HG02798 (cell line): Measurements from ENCODE around the gene ANKRD44.
"Not testable (repeated sequence)": the region's sequence is repeated elsewhere in the genome, so short reads cannot be mapped to it uniquely, and the experiment has no call there.

Experiments
- ATAC-seq: cut with Tn5 transposase; IDR thresholded peaks from one replicate; pipeline ENCODE4 v1.9.1; 2021; ENCODE audit warnings: mild to moderate bottlenecking; ENCODE audit not compliant: unreplicated experiment, poor library complexity

ANKRD44 gene

GRCh38 chr2:197242719-197243118 is 67.9 kb downstream of the ANKRD44 start:
- no peak for ATAC-seq

DNA sequence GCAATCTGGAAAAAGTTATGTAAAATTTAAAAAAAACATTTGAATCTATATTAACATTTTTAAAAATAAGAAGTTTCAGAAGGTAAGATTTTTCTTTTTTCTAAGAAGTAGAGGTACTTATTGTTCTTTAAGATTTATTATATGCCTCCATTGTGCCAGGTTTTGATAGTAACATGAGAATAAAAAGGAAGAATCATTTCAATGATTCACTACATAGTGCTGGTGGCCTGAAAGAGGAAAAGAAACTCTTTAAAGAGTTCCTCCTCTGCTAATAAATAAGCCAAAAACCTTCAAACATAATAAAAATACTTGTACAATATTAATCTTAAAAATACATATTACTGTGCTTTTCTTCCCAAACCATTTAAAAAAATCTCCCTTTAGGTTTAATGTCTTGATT is 69.0 kb downstream of the ANKRD44 start:
- ATAC-seq: no peak

GRCh38 chr2:197241153-197241552 is 69.4 kb downstream of the ANKRD44 start:
- no peak for ATAC-seq

DNA sequence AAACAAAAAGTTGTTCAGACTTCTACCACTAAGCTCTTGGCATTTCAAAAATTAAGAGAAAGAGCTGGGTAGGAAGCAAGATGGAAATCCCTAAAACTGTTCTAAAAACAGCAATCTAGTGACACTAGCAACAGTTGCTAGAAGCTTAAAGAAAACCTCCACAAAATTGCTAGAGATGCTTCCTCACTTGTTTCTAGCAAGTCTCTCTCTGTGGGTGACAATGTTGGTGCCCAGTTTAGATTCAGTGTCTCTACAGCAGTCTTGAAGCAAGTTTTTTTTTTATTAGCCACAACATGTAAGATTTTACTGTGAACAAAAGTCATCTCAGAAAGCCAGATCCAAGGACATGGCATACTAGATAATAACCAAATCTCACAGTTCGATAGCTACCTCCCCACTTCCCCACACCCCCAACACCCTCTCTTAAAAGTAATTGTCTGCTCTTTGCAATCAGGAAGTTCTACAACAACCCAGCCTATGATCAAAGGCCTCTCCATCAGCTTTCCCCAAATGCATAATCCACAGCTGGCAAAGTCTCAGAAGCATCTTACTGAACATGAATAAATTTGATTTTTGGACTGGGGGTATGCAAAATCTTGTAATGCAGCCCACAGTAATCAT is 70.0 kb downstream of the ANKRD44 start:
- ATAC-seq: no peak

DNA sequence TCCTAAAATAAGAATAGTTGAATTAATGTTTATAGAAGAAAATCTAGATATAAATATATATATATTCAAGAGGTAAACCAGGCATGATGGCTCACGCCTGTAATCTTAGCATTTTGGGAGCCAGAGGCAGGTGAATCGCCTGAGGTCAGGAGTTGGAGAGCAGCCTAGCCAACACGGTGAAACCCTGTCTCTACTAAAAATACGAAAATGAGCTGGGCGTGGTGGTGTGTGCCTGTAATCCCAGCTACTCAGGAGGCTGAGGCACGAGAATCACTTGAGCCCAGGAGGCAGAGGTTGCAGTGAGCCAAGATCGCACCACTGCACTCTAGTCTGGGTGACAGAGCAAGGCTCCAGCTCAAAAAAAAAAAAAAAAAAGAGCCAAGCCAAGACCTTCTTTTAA is 70.6 kb downstream of the ANKRD44 start:
- ATAC-seq: not testable (repeated sequence)

- peak; percentile 81 for ATAC-seq
Observed at GRCh38 chr2:197239434-197239833, 71.1 kb downstream of the ANKRD44 start.

DNA sequence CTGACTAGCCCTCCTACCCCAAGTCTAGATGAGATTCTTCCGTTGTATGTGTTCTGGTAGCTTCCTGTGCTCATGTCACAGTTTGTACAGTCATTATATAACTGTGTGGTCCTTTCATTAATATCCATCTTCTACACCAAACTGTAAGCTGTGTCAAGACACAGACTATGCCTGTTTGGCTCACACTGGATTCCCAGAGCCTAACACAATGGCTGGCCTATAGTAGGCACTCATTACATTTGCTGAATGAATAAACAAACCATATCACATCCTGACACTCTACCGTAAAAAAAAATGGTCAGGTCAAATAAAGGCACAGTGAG is 72.6 kb downstream of the ANKRD44 start:
- ATAC-seq: no peak

- ATAC-seq: no peak
Observed at GRCh38 chr2:197237291-197238042, 73.1 kb downstream of the ANKRD44 start.

- no peak for ATAC-seq
Observed at GRCh38 chr2:197236816-197237215, 73.8 kb downstream of the ANKRD44 start.

DNA sequence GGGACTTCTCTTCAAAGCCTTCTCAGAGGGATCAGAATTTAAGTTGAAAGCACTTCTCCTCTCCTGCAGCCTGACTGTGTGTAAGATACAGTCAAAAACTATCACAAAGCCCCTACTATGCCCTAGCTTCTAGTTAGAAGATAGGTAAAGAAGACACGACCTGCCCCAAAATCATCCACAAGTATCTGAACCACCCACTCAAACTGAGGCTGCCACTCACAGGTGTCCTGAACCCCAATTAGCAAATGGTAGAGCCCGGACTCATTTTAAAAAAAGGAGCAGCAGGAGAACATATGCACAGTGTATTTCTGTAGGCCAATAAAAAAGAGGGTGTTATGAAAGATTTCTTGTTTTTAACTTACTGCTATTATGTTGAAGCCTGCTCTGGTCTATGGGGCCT is 74.4 kb downstream of the ANKRD44 start:
- no peak for ATAC-seq

DNA sequence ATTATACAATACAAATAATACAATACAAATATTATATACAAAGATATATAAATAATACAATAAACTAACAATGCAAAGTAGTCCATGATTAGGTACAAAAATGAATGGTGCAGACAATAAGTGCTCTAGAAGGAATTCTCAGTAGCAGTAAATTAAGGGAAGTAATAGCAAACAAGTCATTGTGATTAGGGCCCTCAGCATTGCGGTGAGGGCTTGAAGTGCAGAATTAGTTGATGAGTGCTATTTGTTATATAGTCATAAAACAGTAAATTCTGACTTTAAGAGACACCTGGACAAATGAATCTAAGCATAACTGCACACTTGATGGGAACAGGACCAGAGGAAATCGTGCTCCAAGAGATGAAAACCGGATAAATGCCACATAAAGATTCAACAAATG is 74.9 kb downstream of the ANKRD44 start:
- no peak for ATAC-seq

GRCh38 chr2:197234671-197235191 is 75.8 kb downstream of the ANKRD44 start:
- no peak for ATAC-seq

- ATAC-seq: no peak
Observed at GRCh38 chr2:197233473-197233872, 77.1 kb downstream of the ANKRD44 start.

GRCh38 chr2:197232010-197232409 is 78.6 kb downstream of the ANKRD44 start:
- ATAC-seq: no peak

DNA sequence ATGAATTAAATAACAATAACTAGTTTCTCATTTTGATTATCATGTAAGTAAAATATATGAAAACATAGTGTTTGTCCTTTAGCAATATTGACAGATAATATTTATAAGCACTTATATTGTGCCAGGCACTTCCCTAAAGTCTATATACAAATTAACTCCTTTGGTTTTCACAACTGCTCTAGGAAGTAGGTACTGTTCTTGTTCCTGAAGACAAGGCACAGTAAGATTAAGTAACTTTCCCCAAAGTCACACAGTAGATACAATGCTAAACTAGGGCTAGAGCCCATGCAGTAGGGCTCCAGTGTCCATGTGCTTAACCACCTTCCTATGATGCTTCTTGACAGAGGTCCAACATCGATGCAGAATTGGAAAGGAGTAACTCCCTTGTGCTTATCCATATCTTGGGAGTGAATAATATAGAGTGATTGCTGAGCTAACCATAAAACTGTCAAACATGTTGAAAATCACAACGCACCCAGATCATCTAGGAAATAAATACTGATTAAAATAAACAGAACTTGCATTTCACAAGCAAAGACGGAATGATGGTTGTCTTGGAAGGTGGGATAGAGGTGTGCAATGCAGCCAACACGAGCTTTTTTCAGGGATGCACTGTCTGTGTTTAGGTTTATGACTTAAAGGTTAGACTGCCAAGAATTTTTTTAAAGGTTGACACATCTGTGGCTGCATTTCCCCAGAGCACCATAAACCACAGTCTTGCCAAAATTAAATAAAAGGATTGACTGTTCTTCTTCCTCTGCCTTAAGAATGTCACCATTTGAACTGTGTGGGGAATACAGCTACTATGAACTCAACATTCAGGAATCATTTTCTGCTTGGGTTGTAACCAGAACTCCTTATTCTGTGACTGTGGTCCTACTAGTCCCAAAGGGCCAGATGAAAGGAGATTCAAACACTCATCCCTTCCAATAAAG is 80.8 kb downstream of the ANKRD44 start:
- no peak for ATAC-seq

DNA sequence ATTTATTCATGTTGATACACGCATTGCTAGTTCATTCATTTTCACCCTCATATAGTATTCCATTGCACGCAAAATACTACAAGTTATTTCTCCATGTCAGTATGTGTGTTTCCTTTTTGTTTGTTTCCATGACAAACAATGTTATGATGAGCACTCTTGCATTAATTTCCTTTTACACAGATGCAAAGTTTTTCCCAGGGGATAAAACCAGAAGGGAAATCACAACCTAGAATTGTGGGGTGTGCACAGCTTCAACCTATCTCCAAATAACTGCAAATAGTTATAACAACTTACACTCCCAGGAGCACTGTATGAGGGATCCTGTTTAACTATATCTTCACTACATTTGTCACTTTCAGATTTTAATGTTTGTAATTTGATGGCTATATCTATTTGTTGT is 87.1 kb downstream of the ANKRD44 start:
- ATAC-seq: no peak

DNA sequence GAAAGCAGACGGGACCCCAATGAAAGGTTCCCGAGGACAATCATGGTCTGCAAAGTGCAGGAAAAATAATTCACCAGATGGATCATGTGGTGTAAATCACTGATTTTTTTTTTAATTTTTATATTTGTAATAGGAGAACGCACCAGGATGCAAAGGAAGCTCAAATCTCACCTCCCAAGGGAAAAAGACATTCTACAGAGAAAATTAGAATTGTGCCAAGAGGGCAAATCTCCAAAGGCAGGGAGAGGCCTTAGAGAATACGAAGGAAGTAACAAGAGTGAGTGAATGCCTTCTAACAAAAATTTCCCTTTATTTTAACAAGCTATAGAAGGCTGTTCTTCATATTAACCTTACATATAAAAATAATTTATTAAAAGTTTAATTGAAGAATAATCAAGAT is 90.9 kb downstream of the ANKRD44 start:
- no peak for ATAC-seq

GRCh38 chr2:197217541-197217940 is 93.0 kb downstream of the ANKRD44 start:
- no peak for ATAC-seq

- ATAC-seq: peak; percentile 75
Observed at GRCh38 chr2:197216361-197216979, 94.1 kb downstream of the ANKRD44 start.

DNA sequence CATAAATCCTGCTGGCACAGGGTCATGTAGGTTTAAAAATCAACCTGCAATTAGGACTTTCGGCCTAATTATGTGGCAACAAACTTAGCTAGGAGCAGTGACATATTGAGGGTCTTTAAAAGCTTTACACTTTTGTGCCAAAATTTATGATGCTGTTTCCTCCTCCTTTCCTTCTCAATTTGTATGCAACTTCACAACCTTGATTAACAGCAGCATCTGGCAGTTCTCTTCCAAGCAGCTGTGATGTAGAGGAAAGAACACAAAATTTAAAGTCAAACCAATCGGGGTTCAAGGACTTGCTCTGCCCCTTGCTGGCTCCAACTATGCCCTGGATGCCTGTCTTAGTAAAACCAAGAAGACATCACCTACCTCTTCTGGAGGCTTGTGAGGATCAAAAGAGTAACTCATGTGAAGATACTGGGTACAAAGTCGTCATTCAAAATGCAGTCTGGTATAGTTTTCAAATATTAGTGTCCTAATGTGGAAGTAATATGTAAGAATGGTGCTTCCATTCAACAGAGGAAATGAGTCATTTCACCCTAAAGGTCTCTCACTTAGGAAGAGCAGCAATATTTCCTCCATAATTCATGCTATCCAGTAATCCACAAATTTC is 94.7 kb downstream of the ANKRD44 start:
- ATAC-seq: no peak
